ENCODE data around the gene IFITM5.
A peak's percentile ranks its signal among the peaks of the same experiment; 100 is the strongest.

IFITM5 gene

DNA sequence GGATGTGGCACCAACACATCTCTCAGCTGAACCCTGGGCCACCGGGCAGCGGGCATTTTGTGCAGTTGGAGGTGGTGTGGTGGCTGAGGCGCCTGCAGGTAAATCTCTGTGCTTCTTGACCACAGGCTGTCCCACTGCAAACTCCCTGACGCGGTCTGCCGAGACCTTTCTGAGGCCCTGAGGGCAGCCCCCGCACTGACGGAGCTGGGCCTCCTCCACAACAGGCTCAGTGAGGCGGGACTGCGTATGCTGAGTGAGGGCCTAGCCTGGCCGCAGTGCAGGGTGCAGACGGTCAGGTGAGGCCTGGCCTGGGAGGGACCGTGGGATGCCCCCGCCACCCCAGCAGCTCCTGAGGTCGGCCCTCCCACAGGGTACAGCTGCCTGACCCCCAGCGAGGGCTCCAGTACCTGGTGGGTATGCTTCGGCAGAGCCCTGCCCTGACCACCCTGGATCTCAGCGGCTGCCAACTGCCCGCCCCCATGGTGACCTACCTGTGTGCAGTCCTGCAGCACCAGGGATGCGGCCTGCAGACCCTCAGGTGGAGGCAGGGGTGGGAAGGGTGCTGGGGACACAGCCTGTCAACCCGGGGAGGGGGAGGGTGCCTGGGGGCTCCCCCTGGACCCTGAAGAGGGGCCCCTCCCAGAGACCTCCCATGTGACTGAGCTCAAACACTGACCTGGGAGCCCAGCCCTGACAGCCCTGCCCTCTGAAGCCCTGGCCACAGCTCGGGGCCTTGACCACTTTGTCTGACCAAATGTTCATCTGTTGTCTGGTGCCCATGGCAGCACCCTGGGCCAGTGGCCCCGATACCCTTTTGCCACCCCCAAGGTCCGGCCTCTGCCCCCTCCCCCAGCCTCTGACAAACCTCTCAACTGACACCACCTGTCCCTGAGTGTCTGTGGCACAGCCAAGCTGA is 15.0 kb downstream of the IFITM5 start:
- DNase-seq (ENCODE audit: low read depth, low spot score), result no peak

GRCh38 chr11:283405-284104 is 15.8 kb downstream of the IFITM5 start:
- no peak for DNase-seq (ENCODE audit: low read depth, low spot score)

GRCh38 chr11:282630-283360 is 16.5 kb downstream of the IFITM5 start:
- DNase-seq (ENCODE audit: low read depth, low spot score), result no peak

GRCh38 chr11:282171-282570 is 17.2 kb downstream of the IFITM5 start:
- DNase-seq (ENCODE audit: low read depth, low spot score), result no peak

DNA sequence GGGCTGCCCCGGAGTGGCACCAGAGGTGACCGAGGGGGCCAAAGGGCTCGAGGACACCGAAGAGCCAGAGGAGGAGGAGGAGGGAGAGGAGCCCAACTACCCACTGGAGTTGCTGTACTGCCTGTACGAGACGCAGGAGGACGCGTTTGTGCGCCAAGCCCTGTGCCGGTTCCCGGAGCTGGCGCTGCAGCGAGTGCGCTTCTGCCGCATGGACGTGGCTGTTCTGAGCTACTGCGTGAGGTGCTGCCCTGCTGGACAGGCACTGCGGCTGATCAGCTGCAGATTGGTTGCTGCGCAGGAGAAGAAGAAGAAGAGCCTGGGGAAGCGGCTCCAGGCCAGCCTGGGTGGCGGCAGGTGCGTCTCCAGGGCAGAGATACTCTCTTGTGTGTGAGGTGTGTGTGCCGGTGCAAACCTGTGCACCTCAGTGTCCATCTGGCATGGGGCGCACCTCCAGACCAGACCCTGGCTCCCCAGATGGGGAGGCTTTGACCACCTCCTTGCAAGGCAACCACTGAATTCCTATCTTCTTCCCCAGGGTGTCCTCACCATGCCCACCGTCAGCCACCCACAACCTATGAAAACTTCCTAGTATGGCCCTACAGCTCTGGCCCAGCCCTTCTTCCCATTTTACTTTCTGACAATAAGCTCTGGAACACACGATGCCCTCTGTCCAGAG is 17.7 kb downstream of the IFITM5 start:
- DNase-seq (ENCODE audit: low read depth, low spot score), result no peak

DNA sequence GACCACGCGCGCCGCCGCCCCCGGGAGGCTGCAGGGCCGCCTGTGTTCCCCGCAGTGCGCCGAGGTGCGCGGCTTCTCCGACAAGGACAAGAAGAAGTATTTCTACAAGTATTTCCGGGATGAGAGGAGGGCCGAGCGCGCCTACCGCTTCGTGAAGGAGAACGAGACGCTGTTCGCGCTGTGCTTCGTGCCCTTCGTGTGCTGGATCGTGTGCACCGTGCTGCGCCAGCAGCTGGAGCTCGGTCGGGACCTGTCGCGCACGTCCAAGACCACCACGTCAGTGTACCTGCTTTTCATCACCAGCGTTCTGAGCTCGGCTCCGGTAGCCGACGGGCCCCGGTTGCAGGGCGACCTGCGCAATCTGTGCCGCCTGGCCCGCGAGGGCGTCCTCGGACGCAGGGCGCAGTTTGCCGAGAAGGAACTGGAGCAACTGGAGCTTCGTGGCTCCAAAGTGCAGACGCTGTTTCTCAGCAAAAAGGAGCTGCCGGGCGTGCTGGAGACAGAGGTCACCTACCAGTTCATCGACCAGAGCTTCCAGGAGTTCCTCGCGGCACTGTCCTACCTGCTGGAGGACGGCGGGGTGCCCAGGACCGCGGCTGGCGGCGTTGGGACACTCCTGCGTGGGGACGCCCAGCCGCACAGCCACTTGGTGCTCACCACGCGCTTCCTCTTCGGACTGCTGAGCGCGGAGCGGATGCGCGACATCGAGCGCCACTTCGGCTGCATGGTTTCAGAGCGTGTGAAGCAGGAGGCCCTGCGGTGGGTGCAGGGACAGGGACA is 18.4 kb downstream of the IFITM5 start:
- DNase-seq (ENCODE audit: low read depth, low spot score), result no peak

GRCh38 chr11:279966-280705 is 19.2 kb downstream of the IFITM5 start:
- peak; percentile 68 for DNase-seq (ENCODE audit: low read depth, low spot score)

DNA sequence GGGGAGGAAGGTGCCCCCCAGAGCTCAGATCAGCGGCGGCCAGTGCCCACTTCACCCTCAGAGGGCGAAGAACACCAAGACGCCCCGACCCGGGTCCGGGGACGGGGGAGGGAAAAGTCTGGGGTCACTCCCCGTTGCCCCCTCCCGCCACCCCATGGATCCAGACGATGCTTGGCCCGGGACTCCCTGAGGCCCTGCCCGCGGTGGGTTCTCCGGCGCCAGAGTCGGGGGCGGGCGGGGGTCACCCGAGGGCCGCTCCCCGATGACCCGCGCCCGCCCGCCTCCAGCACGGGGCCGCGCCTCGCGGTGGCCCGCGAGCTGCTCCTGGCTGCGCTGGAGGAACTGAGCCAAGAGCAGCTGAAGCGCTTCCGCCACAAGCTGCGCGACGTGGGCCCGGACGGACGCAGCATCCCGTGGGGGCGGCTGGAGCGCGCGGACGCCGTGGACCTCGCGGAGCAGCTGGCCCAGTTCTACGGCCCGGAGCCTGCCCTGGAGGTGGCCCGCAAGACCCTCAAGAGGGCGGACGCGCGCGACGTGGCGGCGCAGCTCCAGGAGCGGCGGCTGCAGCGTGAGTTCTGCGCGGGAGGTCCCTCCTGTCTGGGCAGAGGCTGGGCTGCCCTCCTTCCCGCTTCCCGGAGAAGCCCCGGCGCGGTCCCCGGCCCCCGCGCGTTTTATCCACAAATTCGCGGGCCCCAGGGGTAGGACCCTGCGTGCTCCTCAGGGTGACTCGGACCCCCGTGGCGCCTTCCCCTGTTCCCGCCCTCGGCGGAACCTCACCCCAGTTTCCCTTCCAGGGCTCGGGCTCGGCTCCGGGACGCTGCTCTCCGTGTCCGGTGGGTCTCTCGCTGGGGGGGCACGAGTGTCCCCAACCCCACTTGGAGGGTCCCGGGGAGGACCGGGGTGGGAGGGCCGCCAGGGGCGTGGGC is 20.0 kb downstream of the IFITM5 start:
- DNase-seq (ENCODE audit: low read depth, low spot score), result no peak

DNA sequence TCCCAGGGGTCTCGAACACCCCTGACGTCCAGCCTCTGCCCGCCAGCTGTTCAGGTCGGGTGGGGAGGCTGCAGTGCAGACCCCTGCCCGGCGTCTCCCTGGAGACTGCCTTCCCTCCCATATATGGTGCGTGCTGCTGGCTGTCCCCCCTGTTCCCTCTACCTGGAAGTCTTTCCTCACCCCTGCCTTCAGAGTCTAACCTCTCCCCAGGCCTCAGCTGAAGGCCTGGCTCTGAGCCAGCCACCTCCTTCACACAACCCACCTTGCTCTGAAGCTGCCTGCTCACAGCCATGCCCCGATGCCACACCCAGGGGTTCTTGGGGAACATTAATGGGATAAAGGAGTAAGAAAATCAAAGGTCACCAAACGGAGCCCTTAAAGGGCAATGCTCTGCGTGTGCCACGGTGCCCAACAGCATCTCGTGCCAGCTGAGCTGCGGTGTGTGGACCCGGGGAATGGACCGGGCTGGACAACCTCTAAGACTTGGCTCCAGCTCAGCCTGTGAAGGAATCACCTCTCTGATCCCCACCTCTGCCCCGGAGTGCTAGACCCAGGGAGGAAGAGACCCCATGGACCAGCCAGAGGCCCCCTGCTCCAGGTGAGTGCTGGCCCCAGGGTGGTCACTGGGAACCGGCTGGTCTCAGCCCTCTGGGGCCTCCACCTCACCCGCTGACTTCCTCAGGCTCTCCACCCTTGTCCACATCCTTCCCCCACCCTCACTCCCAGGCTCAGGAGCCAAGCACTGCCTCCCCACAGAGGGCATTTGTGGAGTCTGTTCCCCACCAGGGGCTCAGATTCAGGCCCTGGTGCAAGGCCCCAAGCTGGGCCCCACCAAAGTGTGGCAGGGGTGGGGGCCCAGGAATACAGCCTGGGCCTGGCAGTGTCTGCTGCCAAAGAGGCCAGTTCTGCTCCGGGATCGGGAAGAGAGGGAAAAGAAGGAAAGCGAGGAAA is 21.1 kb downstream of the IFITM5 start, which contains the start of gene NLRP6:
NLRP6 (plus strand) TSS at position 407 of the 951 bp plus-strand sequence; CDS start at position 570, 163 bp downstream.
- DNase-seq (ENCODE audit: low read depth, low spot score), result no peak

- DNase-seq (ENCODE audit: low read depth, low spot score), result no peak
These were observed 23.1 kb downstream of the IFITM5 start for GRCh38 chr11:276219-276618.

- DNase-seq (ENCODE audit: low read depth, low spot score), result no peak
These were observed 26.5 kb downstream of the IFITM5 start for GRCh38 chr11:272931-273198.

DNA sequence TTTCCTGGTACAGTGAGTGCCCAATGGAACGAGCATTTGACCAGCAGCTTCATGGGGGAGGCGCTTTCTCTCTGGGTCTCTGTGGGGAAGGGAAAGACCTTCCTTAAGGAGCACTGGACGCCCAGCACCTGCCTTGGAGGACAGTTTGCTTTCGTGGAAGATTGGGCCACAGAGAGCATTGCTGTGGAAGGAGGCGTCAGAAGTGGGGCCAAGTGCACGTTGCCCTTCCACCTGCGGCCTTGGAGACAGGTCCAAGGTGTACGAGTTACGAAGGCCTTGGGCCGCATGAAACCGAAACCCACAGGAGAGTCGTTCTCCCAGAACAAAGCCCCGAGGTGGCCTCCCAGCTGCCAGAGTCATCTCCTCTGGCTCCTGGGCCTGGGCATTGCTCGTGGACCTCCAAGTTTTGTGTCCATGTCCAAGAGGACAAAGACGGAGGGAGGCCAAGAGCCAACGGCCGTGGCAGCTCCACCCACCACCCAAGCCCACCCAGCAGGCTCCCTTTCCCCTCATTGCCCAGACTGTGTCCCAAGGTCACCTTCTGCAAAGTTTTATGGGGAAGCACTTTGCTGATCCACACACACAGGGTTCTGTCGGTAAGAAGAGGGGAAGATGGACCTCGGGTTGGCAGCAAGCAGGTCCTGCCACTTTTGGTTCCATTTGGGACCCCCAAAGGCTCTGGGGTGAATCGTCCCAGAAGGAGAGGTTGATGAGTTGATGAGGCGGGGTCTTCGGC is 27.0 kb downstream of the IFITM5 start:
- DNase-seq (ENCODE audit: low read depth, low spot score), result no peak

GRCh38 chr11:271319-271715 is 28.0 kb downstream of the IFITM5 start:
- no peak for DNase-seq (ENCODE audit: low read depth, low spot score)

DNA sequence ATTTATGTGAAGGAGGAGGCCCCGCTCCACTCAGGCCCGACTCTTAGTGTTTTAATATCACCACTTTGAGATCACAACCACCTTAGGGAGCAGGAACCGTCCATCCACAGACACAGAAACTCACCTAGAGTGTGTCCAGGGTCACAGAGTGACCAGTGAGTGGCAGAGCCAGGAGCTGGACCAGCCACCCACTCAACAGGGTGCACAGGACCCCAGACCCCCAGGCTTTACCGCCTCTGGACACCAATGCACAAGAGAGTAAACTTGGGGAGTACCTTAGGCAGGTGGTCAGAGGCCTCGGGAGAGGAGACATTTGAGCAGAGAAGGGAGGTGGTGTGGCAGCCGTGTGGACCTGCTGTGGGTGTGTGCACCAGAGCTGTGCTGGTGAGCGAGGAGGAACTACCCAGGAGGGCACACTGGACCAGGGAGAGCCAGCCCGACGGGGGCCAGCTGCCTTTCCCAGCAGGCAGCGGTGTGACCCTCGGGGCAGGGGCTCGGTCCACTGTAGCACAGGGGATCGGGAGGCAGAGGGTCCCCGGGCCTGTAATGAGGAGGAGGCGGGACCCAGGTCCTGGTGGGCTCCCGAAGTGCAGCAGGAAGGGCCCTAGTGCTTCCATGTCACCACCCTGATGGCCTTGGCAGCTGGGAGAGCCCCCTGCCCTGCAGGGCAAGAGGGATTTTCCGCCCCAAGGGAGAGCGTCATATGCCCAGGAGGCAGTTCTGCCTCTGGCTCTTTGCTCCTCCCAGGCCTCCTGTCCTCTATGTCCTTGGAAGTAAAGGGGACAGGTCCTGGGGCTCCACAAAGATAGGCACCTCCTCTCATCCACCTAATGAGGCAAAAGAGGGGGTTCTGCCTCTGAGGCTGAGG is 28.6 kb downstream of the IFITM5 start:
- DNase-seq (ENCODE audit: low read depth, low spot score), result no peak

GRCh38 chr11:269146-269890 is 30.0 kb downstream of the IFITM5 start:
- DNase-seq (ENCODE audit: low read depth, low spot score), result no peak

GRCh38 chr11:268716-269145 is 30.6 kb downstream of the IFITM5 start:
- peak; percentile 62 for DNase-seq (ENCODE audit: low read depth, low spot score)
